Cardiac muscle cell (in vitro differentiated cells and primary cell): ENCODE data around the gene ZNF70. TPM values are rescaled to one million over a fixed set of nuclear protein-coding genes. Genes with fewer than 3 reads are reported as not detected.

Experiments used
- DNase-seq, 2 donors: peaks; one replicate each; pipeline versions ENCODE4 v3.0.0 to v3.0.0-alpha.2; 2010 to 2017; ENCODE audit warnings: low read depth in 1 of 2, low spot score in 1 of 2
- H3K27ac ChIP-seq: fragments of 200-600 bp; sonication (generic); 2 replicates; pipeline ENCODE4 v1.5.1; 2016
- H3K27me3 ChIP-seq: fragments of 200-600 bp; sonication (generic); 2 replicates; pipeline ENCODE4 v1.6.0; 2016; ENCODE audit warnings: control low read depth
- H3K36me3 ChIP-seq: fragments of 200-600 bp; sonication (generic); 2 replicates; pipeline ENCODE4 v1.5.1; 2016; ENCODE audit warnings: control low read depth
- H3K4me1 ChIP-seq: fragments of 200-600 bp; sonication (generic); 2 replicates; pipeline ENCODE4 v1.8.1; 2017; ENCODE audit warnings: low read depth, mild to moderate bottlenecking, mixed run types
- H3K4me3 ChIP-seq: fragments of 200-600 bp; sonication (generic); 2 replicates; pipeline ENCODE4 v1.5.1; 2016; ENCODE audit warnings: mild to moderate bottlenecking
- H3K9me3 ChIP-seq: fragments of 200-600 bp; sonication (generic); 2 replicates; pipeline ENCODE4 v1.5.1; 2017; ENCODE audit warnings: low read depth, mild to moderate bottlenecking, control low read depth
- polyA plus RNA-seq: library from polyadenylated mRNA; unstranded; fragments of >200 nt; fragmentation: Nextera tagmentation; extraction: Ambion mirVana; gene quantifications from 2 replicates; pipeline ENCODE4 v1.2.1, GENCODE V29; 2016
- total RNA-seq: library from RNA; depleted of rRNA; stranded (reverse); fragments of >200 nt; gene quantifications from 2 replicates; pipeline ENCODE4 v1.2.3, GENCODE V29; 2016
- TF ChIP-seq, protein P1 (sequence below): IDR thresholded peaks from 2 replicates; pipeline ENCODE4 v1.5.1; 2012; ENCODE audit warnings: low read depth, mild to moderate bottlenecking, low read length

The ZNF70 gene
- total and polyA plus RNA-seq, 2 experiments from 2014 or later, result 2.3 to 8.4 TPM

GRCh38 chr22:23754220-23754919, 3.5 kb upstream of the ZNF70 start, which contains the start of gene VPREB3:
Gene VPREB3 (minus strand): TSS chr22:23754425. CDS start chr22:23754363, 62 bp downstream.
- H3K4me3 ChIP-seq, result no peak within 1 kb of the TSS
- no peak for DNase-seq
- TF ChIP-seq, protein P1, sequence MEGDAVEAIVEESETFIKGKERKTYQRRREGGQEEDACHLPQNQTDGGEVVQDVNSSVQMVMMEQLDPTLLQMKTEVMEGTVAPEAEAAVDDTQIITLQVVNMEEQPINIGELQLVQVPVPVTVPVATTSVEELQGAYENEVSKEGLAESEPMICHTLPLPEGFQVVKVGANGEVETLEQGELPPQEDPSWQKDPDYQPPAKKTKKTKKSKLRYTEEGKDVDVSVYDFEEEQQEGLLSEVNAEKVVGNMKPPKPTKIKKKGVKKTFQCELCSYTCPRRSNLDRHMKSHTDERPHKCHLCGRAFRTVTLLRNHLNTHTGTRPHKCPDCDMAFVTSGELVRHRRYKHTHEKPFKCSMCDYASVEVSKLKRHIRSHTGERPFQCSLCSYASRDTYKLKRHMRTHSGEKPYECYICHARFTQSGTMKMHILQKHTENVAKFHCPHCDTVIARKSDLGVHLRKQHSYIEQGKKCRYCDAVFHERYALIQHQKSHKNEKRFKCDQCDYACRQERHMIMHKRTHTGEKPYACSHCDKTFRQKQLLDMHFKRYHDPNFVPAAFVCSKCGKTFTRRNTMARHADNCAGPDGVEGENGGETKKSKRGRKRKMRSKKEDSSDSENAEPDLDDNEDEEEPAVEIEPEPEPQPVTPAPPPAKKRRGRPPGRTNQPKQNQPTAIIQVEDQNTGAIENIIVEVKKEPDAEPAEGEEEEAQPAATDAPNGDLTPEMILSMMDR, result no peak

GRCh38 chr22:23753385-23753784, 2.5 kb upstream of the ZNF70 start:
- TF ChIP-seq, protein P1, result no peak
- H3K27me3 ChIP-seq, result no peaks in the 10 kb centered on the region
- no peaks in the 10 kb centered on the region for H3K36me3 ChIP-seq
- no peak overlapping the region for H3K27ac ChIP-seq
- peaks cover 7% of the 10 kb centered on the region for H3K4me1 ChIP-seq
- no peak for DNase-seq
- no peak overlapping the region for H3K4me3 ChIP-seq
- H3K9me3 ChIP-seq, result no peaks in the 10 kb centered on the region

More at GRCh38 chr22:23754220-23754919, 3.5 kb upstream of the ZNF70 start, which contains the start of gene VPREB3:
- H3K4me1 ChIP-seq, result peaks cover 7% of the 10 kb centered on the region
- no peak within 1 kb of the TSS for H3K27ac ChIP-seq
- no peaks in the 10 kb centered on the region for H3K27me3 ChIP-seq
- no peaks in the 10 kb centered on the region for H3K9me3 ChIP-seq
- no peaks in the 10 kb centered on the region for H3K36me3 ChIP-seq

GRCh38 chr22:23752750-23753149, 1.8 kb upstream of the ZNF70 start:
- H3K27me3 ChIP-seq, result no peaks in the 10 kb centered on the region
- H3K27ac ChIP-seq, result no peak overlapping the region
- no peaks in the 10 kb centered on the region for H3K9me3 ChIP-seq
- DNase-seq, result no peak
- H3K36me3 ChIP-seq, result no peaks in the 10 kb centered on the region
- TF ChIP-seq, protein P1, result no peak
- H3K4me3 ChIP-seq, result no peak overlapping the region
- peaks cover 7% of the 10 kb centered on the region for H3K4me1 ChIP-seq

GRCh38 chr22:23752090-23752691, 1.3 kb upstream of the ZNF70 start:
- no peak for DNase-seq

GRCh38 chr22:23751441-23751996, 607 bp upstream of the ZNF70 start:
- peak in 1 of 2 donors; percentile 39 for DNase-seq
- H3K4me3 ChIP-seq, result peak overlapping the region; percentile 87
- no peaks in the 10 kb centered on the region for H3K36me3 ChIP-seq
- no peaks in the 10 kb centered on the region for H3K27me3 ChIP-seq
- H3K27ac ChIP-seq, result peak overlapping the region; percentile 94
- TF ChIP-seq, protein P1, result no peak
- H3K4me1 ChIP-seq, result peaks cover 7% of the 10 kb centered on the region
- no peaks in the 10 kb centered on the region for H3K9me3 ChIP-seq

More at GRCh38 chr22:23752090-23752691, 1.3 kb upstream of the ZNF70 start:
- H3K36me3 ChIP-seq, result no peaks in the 10 kb centered on the region
- no peaks in the 10 kb centered on the region for H3K9me3 ChIP-seq
- H3K27me3 ChIP-seq, result no peaks in the 10 kb centered on the region
- H3K27ac ChIP-seq, result no peak overlapping the region
- TF ChIP-seq, protein P1, result no peak
- no peak overlapping the region for H3K4me3 ChIP-seq
- H3K4me1 ChIP-seq, result peaks cover 7% of the 10 kb centered on the region
